VCaP (cell line): ENCODE results near the gene MT1E.

Experiments
- H3K27ac ChIP-seq: fragments of 450-650 bp; 2 replicates; pipeline ENCODE4 v1.5.1; 2017
- CTCF ChIP-seq: fragments of 450-650 bp; conservative IDR thresholded peaks from 2 replicates; pipeline ENCODE4 v1.5.1; 2017; ENCODE audit warnings: mild to moderate bottlenecking, moderate library complexity

MT1E gene

GRCh38 chr16:56588781-56589140, 36.8 kb upstream of the MT1E start:
- TF ChIP-seq CTCF, result no peak

GRCh38 chr16:56589141-56590039, 36.2 kb upstream of the MT1E start, which contains the start of gene MT3:
TSS of gene MT3 (plus strand) at chr16:56589528. CDS start at chr16:56589591, 63 bp downstream.
- 0 out of 2 replicates have a peak, but pooled peaks have one; percentile 12 for TF ChIP-seq CTCF
- peak within 1 kb of the TSS; percentile 48 for H3K27ac ChIP-seq

More at GRCh38 chr16:56588781-56589140, 36.8 kb upstream of the MT1E start:
- H3K27ac ChIP-seq, result peak overlapping the region; percentile 48

- no peak for TF ChIP-seq CTCF
- no peak overlapping the region for H3K27ac ChIP-seq
Observed at GRCh38 chr16:56591377-56592060, 34.1 kb upstream of the MT1E start.

- no peak for TF ChIP-seq CTCF
- H3K27ac ChIP-seq, result no peak overlapping the region
Observed at GRCh38 chr16:56593573-56594291, 31.8 kb upstream of the MT1E start.

GRCh38 chr16:56594292-56594619, 31.3 kb upstream of the MT1E start:
- TF ChIP-seq CTCF, result no peak
- no peak overlapping the region for H3K27ac ChIP-seq

- peak; percentile 74 for TF ChIP-seq CTCF
- H3K27ac ChIP-seq, result no peak overlapping the region
Observed at GRCh38 chr16:56600398-56600999, 25.1 kb upstream of the MT1E start.
